ENCODE results near the gene GUCY1A1. TPM values are rescaled to one million over a fixed set of nuclear protein-coding genes. Genes with fewer than 3 reads are reported as not detected.

The GUCY1A1 gene
- total and polyA plus RNA-seq, 2 donors from 2014 or later, result 6.9 to 64.6 TPM

GRCh38 chr4:155761047-155761446 lies 94.4 kb downstream of the GUCY1A1 start:
- intact Hi-C loops (cut with DNase I), result no loop called here
- H3K9me3 ChIP-seq (ENCODE audit: control insufficient read depth in 2 of 3, insufficient read depth in 1 of 3, low read length in 3 of 3), result no peaks in the 10 kb centered on the region
- TF ChIP-seq, protein P1, sequence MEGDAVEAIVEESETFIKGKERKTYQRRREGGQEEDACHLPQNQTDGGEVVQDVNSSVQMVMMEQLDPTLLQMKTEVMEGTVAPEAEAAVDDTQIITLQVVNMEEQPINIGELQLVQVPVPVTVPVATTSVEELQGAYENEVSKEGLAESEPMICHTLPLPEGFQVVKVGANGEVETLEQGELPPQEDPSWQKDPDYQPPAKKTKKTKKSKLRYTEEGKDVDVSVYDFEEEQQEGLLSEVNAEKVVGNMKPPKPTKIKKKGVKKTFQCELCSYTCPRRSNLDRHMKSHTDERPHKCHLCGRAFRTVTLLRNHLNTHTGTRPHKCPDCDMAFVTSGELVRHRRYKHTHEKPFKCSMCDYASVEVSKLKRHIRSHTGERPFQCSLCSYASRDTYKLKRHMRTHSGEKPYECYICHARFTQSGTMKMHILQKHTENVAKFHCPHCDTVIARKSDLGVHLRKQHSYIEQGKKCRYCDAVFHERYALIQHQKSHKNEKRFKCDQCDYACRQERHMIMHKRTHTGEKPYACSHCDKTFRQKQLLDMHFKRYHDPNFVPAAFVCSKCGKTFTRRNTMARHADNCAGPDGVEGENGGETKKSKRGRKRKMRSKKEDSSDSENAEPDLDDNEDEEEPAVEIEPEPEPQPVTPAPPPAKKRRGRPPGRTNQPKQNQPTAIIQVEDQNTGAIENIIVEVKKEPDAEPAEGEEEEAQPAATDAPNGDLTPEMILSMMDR (IDR thresholded peaks at IDR 0.05; ENCODE audit: borderline replicate concordance, extremely low read depth, insufficient read depth), result no peak
- no peak overlapping the region for H3K27ac ChIP-seq (ENCODE audit: low read depth in 2 of 2, low read length in 2 of 2)
- no peaks in the 10 kb centered on the region for H3K27me3 ChIP-seq (ENCODE audit: control insufficient read depth, insufficient read depth, low read length)
- H3K4me1 ChIP-seq (ENCODE audit: control insufficient read depth in 2 of 3, insufficient read depth in 2 of 3, low read depth in 1 of 3, low read length in 3 of 3), result peaks cover 2 to 3% (median 2%) of the 10 kb centered on the region in 3 donors
- no peak overlapping the region for H3K9ac ChIP-seq (ENCODE audit: low read length in 3 of 3)
- no peaks in the 10 kb centered on the region for H3K36me3 ChIP-seq (ENCODE audit: control insufficient read depth in 2 of 3, insufficient read depth in 3 of 3, low read length in 3 of 3)
- DNase-seq (no peak), FAIRE-seq (no peak)
- H3K4me3 ChIP-seq (ENCODE audit: low read length in 3 of 3), result no peak overlapping the region

DNA sequence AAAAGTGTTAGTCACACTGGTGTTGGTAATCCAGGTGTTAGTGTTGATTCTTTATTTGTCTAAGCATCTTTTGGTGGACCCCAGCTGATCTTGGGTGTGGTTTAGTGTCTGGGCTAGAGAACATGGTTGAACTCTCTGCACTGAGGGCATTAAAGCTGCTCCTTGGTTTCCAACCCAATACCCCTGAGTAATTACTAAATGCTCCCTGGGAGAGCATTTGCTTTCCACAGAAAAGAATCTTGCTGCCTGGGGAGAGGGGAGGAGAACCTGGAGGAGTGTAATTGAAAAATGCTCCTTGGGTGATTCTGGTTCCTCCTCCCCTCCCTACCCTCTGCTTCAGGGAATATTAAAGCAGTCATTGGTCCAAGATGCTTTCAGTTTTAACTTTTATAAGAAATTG lies 95.3 kb downstream of the GUCY1A1 start:
- peaks cover 2 to 3% (median 2%) of the 10 kb centered on the region in 3 donors for H3K4me1 ChIP-seq (ENCODE audit: control insufficient read depth in 2 of 3, insufficient read depth in 2 of 3, low read depth in 1 of 3, low read length in 3 of 3)
- TF ChIP-seq, protein P1 (IDR thresholded peaks at IDR 0.05; ENCODE audit: borderline replicate concordance, extremely low read depth, insufficient read depth), result no peak
- H3K9me3 ChIP-seq (ENCODE audit: control insufficient read depth in 2 of 3, insufficient read depth in 1 of 3, low read length in 3 of 3), result no peaks in the 10 kb centered on the region
- no peak overlapping the region for H3K4me3 ChIP-seq (ENCODE audit: low read length in 3 of 3)
- no peak overlapping the region for H3K27ac ChIP-seq (ENCODE audit: low read depth in 2 of 2, low read length in 2 of 2)
- intact Hi-C loops (cut with DNase I), result no loop called here
- no peak overlapping the region for H3K9ac ChIP-seq (ENCODE audit: low read length in 3 of 3)
- FAIRE-seq (no peak), DNase-seq (peak in 3 of 5 donors; percentile 11 to 74 (median 57))
- H3K27me3 ChIP-seq (ENCODE audit: control insufficient read depth, insufficient read depth, low read length), result no peaks in the 10 kb centered on the region
- no peaks in the 10 kb centered on the region for H3K36me3 ChIP-seq (ENCODE audit: control insufficient read depth in 2 of 3, insufficient read depth in 3 of 3, low read length in 3 of 3)

DNA sequence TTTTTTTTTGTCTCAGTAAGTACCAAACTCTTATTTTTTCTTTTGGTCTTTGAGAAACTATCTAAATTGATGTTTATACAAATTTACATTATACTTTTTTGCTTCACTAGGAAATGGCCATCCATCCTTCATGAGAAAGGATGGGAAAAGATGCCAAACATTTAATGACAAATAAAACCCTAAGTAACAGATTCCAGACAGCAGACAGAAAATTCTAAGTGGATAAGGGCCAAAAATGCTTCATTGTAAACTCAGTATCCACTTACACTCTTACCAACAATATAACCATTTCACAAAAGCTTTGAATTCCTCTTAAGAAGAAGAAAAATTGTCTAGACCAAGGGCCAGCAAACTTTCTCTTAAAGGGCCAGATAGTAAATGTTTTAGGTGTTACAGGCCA lies 95.7 kb downstream of the GUCY1A1 start:
- Histone ChIP-seq H3K27me3 (ENCODE audit: control insufficient read depth, insufficient read depth, low read length) (no peaks in the 10 kb centered on the region), H3K9ac (ENCODE audit: low read length in 3 of 3) (no peak overlapping the region), H3K9me3 (ENCODE audit: control insufficient read depth in 2 of 3, insufficient read depth in 1 of 3, low read length in 3 of 3) (no peaks in the 10 kb centered on the region), H3K36me3 (ENCODE audit: control insufficient read depth in 2 of 3, insufficient read depth in 3 of 3, low read length in 3 of 3) (no peaks in the 10 kb centered on the region), H3K27ac (ENCODE audit: low read depth in 2 of 2, low read length in 2 of 2) (no peak overlapping the region), H3K4me3 (ENCODE audit: low read length in 3 of 3) (no peak overlapping the region), H3K4me1 (ENCODE audit: control insufficient read depth in 2 of 3, insufficient read depth in 2 of 3, low read depth in 1 of 3, low read length in 3 of 3) (peaks cover 2 to 3% (median 2%) of the 10 kb centered on the region in 3 donors)
- intact Hi-C loops (cut with DNase I), result no loop called here
- FAIRE-seq, result no peak
- TF ChIP-seq, protein P1 (IDR thresholded peaks at IDR 0.05; ENCODE audit: borderline replicate concordance, extremely low read depth, insufficient read depth), result no peak
- no peak for DNase-seq

GRCh38 chr4:155763551-155763950 lies 96.9 kb downstream of the GUCY1A1 start:
- Histone ChIP-seq H3K27ac (ENCODE audit: low read depth in 2 of 2, low read length in 2 of 2) (no peak overlapping the region), H3K4me1 (ENCODE audit: control insufficient read depth in 2 of 3, insufficient read depth in 2 of 3, low read depth in 1 of 3, low read length in 3 of 3) (peaks cover under 1 to 2% (median 2%) of the 10 kb centered on the region in 3 donors), H3K27me3 (ENCODE audit: control insufficient read depth, insufficient read depth, low read length) (no peaks in the 10 kb centered on the region), H3K36me3 (ENCODE audit: control insufficient read depth in 2 of 3, insufficient read depth in 3 of 3, low read length in 3 of 3) (no peaks in the 10 kb centered on the region), H3K4me3 (ENCODE audit: low read length in 3 of 3) (no peak overlapping the region), H3K9me3 (ENCODE audit: control insufficient read depth in 2 of 3, insufficient read depth in 1 of 3, low read length in 3 of 3) (no peaks in the 10 kb centered on the region), H3K9ac (ENCODE audit: low read length in 3 of 3) (no peak overlapping the region)
- TF ChIP-seq, protein P1 (IDR thresholded peaks at IDR 0.05; ENCODE audit: borderline replicate concordance, extremely low read depth, insufficient read depth), result no peak
- no peak for FAIRE-seq
- intact Hi-C loops (cut with DNase I), result no loop called here
- DNase-seq, result no peak
